Activated T-cell treated with anti-CD3 and anti-CD28 coated beads, Interleukin-2, amount 50 U/mL, for 1 hour (primary cell): ENCODE measurements around the gene PELO.
"Not testable (repeated sequence)": the region's sequence is repeated elsewhere in the genome, so short reads cannot be mapped to it uniquely, and the experiment has no call there.

Experiments used
- DNase-seq: peaks from one replicate; pipeline ENCODE4 v3.0.0-alpha.2; 2020

PELO gene, protein sequence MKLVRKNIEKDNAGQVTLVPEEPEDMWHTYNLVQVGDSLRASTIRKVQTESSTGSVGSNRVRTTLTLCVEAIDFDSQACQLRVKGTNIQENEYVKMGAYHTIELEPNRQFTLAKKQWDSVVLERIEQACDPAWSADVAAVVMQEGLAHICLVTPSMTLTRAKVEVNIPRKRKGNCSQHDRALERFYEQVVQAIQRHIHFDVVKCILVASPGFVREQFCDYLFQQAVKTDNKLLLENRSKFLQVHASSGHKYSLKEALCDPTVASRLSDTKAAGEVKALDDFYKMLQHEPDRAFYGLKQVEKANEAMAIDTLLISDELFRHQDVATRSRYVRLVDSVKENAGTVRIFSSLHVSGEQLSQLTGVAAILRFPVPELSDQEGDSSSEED

GRCh38 chr5:52787600-52788504 is at the start of gene PELO, which contains the start of gene ITGA1:
TSS of gene PELO (plus strand) at chr5:52787916. CDS start at chr5:52800395, 12,479 bp downstream.
TSS of gene ITGA1 (plus strand) at chr5:52787916. CDS start at chr5:52788354, 438 bp downstream.
- peak; percentile 57 for DNase-seq

- no peak for DNase-seq
Measured at GRCh38 chr5:52738095-52738506, 49.6 kb upstream of the PELO start.

DNA sequence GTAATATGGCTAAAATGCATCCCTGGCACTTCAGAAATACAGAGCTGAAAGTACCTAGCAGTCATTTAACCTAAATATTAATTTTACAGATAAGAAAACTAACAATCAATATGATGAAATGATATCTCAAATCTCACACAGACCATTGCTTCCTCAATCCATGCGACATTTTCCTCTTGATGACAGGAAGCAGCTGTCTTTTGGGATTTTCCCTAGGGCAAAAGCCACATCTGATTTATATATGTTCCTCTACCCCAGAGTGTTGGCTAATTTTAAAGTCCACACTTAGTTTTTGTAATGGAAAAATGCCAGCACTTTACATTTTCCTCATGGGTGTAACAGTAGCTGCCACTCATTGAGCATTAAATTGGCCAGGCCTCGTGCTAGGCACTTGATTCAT is 47.7 kb upstream of the PELO start:
- no peak for DNase-seq

DNA sequence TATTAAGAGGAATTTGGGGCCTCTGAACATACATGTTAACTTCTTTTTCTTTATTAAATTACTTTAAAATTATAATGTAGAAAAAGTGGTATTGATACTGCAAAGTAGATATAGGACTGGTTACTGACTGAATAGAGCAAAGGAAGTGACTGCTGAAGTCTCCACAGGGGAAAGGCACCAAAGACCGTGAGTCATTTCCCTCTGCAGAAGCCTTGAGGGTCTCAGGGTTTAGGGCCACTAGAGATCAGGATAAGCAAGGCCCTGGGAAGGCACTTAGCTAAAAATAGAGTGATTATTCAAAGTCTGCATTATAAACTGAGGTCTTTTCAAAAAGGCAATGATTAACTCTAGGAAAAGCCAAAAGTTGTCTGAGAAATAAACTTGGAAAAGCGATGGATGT is 44.7 kb upstream of the PELO start:
- DNase-seq, result no peak

GRCh38 chr5:52743529-52743928 is 44.2 kb upstream of the PELO start:
- no peak for DNase-seq

DNA sequence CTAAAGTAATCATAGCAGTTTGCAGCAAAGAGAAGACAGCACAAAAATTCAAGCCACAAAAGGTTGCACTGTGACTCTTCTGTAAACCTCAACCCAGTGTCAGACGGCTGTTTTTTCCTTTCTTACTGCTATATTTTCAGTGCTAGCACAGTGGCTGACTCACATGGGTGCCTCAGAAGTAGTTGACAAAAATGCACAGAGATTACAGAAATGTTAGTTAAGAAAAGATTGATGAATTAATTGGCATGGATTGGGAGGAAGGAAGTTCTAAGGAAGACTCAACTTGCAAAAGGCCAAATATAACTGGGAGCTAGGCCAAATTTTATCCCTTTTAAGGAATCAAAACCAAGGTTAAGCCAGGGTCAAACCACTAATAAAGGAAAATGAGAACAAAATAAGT is 43.7 kb upstream of the PELO start:
- no peak for DNase-seq

DNA sequence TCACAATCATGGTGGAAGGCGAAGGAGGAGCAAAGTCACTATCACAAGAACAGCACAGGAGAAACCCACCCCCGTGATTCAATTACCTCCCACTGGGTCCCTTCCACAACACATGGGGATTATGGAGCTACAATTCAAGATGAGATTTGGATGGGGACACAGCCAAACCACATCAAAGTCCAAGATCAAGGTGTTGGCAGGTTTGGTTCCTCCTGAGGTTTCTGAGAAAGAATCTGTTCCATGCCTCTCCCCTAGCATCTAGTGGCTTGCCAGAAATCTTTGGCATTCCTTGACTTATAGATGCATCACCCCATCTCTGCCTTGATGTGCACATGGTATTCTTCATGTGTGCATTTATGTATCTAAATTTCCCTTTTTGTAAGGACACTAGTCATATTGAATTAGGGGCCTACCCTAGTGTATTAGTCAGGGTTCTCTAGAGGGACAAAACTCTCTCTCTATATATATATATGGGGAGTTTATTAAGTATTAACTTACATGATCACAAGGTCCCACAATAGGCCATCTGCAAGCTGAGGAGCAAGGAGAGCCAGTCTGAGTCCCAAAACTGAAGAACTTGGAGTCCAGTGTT is 42.8 kb upstream of the PELO start:
- not testable (repeated sequence) for DNase-seq

GRCh38 chr5:52746539-52746938 is 41.2 kb upstream of the PELO start:
- no peak for DNase-seq

- DNase-seq, result no peak
Measured at GRCh38 chr5:52748590-52748989, 39.1 kb upstream of the PELO start.

- DNase-seq, result no peak
Measured at GRCh38 chr5:52749666-52750065, 38.0 kb upstream of the PELO start.

GRCh38 chr5:52751137-52751536 is 36.6 kb upstream of the PELO start:
- no peak for DNase-seq

DNA sequence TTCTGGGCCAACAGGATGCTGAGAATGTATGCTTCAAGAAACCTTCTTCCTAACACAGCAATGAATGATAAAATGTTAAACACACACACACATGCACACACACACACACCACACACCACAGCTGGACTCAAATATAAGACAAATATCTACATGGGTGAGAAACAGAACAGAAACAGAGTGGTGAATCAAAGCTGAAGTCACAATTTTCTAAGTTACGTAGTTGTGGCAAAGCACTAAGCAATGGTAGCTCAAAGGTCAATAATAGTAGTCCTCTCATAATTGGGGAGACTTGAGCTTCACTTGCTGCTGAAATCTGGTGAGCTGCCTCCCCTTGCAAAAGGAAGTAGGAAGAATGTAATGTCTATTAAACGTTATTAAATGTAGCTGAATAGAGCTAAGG is 33.7 kb upstream of the PELO start:
- DNase-seq, result no peak

DNA sequence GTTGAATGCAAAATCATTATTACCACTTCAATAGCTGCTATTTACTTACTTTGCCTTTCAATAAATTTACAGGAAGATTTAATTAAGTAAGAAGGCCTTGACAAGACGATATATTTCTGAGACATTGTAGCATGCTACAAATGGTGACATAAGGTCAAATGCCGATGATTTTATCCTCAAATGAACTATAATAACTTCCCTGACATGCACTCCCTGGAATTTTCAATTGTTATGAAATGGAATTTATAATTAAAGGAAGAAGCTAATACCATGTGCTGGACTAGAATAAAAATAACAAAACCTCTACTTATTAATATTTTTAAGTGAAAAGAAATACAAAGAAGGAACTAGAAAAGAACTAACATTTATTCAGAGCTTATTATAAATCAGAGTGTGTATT is 30.2 kb upstream of the PELO start:
- no peak for DNase-seq

- DNase-seq, result no peak
Measured at GRCh38 chr5:52758014-52758413, 29.7 kb upstream of the PELO start.

- DNase-seq, result no peak
Measured at GRCh38 chr5:52759331-52759730, 28.4 kb upstream of the PELO start.

GRCh38 chr5:52760695-52761366 is 26.9 kb upstream of the PELO start:
- no peak for DNase-seq

GRCh38 chr5:52767217-52767743 is 20.4 kb upstream of the PELO start:
- no peak for DNase-seq

DNA sequence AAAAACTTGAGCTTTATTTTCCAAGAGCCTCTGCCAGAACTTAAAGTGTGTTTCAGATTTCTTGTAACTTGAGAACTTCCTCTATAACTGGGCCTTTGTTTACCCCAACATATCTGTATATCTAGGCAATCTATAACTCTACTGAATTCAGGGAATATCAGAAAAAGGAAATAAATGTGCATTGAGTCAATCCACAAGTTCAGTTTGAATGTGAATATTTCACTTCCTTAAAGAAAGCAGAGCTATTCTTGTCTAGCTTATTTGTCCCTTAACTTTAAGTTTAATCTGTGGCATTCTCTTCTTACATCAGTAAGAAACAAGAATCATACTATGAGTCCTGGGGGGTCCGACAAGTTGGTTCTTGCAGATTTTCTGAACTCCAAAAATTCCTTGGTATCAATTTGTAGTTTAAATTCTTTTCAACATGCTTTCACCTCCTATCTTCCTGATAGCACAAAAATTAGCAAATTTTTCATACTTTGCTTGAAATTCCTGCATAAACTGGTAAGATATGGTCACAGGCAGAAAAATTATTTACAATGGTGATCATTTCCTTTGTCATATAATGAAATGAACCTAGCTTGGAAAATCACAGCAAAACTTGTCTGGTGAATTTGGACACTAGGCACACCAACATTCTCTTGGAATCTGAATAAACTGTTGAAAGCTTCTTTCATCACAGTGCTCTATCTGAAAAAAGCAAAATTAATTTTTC is 19.8 kb upstream of the PELO start:
- no peak for DNase-seq

GRCh38 chr5:52769061-52769460 is 18.7 kb upstream of the PELO start:
- DNase-seq, result no peak

- no peak for DNase-seq
Measured at GRCh38 chr5:52770287-52770939, 17.3 kb upstream of the PELO start.

- DNase-seq, result no peak
Measured at GRCh38 chr5:52771343-52772039, 16.2 kb upstream of the PELO start.
